NCI-H446 treated with DMSO at 0.1 percent for 48 hours (cell line): ENCODE measurements around the gene C14orf180.
"Not testable (repeated sequence)": the region's sequence is repeated elsewhere in the genome, so short reads cannot be mapped to it uniquely, and the experiment has no call there.

ENCODE experiments used
- DNase-seq: peaks from one replicate; lab custom pipeline; 2025; lab: John Stamatoyannopoulos, UW

The C14orf180 gene

DNA sequence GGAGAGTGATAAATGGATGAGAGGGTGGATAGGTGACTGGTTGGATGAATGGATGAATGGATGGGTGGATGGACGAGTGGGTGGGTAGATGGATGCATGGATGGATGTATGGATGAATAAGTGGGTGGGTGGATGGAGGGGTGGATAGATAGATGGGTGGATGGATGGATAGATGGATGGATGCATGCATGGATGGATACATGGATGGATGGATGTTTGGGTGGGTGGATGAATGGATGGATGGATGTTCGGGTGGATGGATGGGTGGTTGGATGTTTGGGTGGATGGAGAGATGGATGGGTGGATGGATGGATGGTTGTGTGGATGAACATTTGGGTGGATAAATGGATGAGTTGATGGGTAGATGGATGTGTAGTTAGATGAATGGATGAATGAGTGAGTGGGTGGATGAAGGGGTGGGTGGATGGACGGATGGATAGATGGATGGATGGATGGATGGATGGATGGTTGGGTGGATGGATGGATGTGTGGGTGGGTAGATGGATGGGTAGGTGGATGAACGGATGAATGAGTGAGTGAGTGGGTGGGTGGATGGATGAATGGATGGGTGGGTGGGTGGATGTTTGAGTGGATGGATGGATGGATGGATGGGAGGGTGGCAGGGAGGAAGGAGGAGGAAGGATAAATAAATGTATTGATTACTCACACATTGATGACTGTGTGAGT, 34.7 kb downstream of the C14orf180 start:
- no peak for DNase-seq

DNA sequence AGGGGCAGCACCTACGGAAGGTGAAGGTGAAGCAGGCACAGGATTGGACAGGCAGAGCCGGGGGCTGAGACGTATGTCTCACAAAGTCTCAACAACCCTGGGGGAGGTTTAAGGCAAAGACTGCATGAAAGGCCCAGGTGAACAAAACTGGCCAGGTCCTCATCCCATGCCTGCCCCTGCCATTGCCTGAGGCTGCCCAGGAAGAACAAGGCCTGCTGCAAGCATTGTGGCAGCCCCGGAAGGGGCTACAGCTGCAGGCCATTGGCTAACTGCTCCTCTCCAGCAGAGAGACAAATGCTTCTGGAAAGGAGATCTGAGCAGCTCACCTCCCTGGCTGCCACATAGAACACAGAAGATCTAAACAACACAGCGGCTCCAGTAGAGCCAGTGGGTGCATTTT, 45.4 kb downstream of the C14orf180 start:
- DNase-seq = no peak

DNA sequence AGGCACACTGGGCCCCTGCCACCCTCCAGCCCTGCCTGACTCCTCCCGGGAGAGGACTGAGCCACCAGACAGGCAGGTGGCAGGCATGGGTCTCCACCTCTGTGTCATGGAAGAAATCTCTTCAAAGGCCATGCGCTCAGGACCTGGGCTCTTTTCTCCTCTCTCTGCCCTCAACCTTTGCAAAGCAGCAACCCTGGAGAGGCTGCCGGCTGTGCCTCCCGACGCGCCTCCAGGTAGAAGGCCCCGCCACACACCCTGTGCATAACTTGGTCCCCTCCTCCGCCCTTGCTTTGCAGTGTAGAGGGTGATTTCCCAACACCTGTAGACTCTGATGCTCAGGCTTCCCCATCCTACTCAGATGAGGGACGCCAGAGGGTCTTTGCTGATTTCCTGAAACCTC, 53.2 kb downstream of the C14orf180 start:
- no peak for DNase-seq

DNA sequence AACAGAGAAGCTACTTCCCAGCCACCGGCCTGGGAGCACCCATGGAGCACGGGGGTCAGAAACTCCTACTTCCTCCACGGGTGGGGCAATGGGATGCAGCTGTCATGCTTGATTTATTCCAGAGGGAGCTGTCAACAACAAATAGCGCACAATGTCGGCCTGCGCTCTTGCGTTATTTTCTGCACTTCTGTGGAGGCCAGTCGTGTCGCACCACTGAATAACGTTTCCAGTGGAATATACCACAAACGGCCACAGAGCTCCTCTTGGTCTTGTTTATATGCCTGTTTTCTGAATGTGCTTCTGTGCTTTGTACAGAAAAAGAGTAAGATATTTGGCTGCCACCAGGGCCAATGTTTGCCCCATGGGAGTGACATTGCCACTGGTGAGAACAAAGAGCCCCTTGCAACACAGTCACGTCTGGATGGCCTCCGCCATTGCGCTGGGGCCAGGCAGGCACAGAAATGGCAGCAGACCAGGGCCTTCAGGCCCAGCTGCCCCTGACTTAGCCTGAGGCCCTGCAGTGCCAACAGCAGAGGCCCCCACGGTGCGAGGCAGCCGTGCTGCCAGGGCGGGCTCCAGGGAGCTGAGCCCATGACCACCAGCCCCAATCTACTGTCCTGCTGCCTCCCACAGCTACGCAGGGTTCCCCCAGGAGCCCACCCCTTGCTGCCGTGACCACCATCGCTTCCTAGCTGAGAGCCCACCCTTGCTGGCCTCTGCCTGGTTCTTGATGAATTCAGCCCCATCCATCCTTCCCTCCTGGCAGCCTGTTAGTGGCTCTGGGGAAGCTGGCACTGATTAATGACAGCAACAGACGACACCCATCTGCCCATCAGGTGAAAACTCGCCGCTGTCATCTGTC, 53.9 kb downstream of the C14orf180 start:
- DNase-seq = peak; percentile 88

DNA sequence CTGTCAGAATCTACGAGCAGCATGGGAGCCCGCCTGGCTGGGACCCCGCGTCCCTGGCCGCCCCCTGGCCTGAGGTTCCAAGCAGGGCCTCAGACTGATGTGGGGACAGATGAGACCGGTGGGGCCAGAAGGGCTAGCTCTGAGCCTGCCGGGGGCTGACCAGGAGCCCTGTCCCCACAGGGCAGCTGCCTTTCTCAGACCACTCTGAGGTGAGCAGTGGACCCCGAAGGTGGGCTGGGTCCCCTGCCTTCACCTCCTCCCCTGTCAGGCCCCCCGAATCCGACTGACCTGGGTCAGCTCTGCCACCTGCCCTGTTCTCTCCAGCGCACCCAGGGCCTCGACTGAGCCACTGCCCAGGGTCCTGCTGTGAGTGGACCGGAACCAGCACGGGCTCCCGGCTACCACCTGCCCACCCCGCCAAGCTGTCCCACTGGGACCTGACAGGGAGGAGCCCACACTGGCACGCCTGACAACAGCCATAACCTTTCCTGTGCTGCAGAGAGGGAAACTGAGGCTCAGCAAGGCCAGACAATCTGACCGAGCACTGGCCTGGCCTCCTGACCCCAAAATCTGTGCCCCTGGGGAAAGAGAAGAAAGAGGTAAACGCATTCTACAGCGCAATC, 54.7 kb downstream of the C14orf180 start:
- no peak for DNase-seq

DNA sequence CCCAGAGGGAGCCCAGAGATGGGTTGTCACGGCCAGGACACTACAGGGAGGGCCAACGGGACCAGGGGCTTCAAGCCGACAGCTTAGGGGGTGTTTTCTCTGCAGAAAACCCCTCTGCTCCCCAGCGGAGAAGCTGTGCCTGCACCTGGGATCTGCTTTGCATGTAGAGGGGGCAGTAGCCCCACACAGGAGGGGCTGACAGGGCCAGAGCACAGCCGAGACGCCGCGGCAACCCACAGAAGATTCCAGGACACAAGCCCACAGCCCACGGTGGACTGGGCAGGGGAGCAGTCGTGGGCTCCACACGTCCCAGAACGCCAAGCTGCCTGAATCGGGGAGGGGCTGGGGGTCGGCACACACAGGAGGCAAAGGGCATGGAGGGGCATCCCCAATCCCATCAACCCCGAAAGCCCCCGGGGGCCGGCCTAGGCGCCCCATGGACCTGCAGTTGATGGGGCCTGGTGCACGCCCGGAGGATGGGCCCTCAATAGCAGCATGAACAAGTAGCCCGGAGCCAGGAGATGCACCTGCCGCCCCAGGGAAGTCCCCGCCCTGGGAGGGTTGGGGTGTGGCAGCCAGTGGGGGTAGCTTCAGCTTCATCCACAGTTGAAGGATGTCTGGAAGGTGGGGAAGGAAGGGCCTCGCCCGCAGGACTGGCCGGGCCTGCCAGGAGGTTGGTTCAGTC, 55.5 kb downstream of the C14orf180 start:
- no peak for DNase-seq

DNA sequence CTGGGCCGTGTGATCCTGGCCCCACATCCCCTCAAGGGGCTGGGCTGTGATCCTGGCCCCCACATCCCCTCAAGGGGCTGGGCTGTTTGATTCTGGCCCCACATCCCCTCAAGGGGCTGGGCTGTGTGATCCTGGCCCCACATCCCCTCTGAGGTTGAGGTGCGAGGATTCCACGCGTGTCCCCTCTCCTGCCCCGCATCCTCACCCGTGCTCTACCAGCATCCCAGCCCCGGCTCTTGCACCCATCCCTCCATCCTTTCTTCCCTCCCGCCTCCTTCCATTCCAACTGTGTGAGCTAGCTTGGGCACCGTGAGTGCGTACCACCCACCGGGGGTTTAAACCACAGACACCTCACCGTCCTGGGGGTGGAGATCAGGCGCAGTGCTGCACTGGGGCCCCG, 56.2 kb downstream of the C14orf180 start:
- no peak for DNase-seq

DNA sequence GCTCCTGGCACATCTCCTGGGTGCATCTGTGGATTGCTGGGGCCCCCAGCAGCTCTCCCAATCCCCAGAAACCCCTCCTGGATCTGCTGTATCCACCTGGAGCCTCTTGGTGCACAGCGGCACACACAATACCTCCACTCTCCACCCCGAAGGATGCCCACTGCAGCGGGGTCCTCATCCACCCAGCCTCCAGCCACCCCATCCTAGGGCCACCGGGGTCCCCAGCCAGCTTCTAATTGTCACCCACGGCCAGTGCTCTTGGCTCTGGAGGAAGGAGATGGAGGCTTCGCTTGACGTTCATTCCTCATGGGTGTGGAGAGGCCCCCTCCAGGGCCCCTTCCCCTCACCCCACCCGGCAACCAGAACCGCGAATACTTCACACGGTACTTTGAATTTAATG, 56.6 kb downstream of the C14orf180 start:
- DNase-seq = no peak

DNA sequence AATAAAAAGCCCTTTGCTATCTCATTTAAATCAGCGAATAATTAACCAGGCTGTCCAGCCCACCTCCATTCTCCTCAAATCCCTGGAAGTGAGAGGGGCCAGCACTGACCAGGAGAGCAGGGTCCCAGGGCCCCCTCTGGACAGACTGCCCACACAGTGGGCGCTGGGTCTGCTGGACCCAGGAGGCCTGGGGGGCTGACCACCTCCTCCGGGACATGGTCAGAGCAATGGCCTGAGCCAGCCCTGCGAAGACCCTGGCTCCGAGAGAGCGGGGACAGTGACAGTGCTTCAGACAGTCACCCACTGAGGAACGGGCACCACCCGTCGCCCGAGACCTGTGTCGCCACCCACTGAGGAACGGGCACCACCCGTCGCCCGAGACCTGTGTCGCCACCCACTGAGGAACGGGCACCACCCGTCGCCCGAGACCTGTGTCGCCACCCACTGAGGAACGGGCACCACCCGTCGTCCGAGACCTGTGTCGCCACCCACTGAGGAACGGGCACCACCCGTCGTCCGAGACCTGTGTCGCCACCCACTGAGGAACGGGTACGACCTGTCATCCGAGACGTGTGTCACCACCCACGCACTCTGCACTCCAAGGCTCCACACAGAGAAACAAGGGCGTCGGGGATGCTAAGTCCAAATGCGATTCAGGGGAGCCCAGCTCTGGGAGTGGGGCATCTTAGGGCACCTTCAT, 57.4 kb downstream of the C14orf180 start:
- not testable (repeated sequence) for DNase-seq

DNA sequence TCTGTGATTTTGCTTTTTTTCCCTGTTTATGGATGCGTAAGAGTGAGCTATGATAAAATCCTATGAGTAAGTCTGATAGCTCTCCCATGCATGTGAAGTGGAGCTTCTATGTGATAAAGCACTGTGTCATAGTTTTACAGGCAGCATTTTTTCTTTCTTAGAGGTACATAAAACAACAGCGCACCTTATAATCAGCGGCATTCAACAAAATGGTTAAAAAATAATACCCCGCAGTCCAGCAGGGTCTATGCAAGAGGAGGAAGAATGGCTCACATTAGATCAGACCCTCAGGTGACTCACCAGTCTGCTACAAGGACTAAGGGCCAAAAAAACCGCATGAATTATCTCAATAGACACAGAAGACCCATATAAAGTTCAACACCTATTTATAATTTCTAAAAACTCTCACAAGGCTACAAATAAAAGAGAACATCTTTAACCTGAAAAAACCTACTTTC, 58.0 kb downstream of the C14orf180 start:
- DNase-seq = no peak

DNA sequence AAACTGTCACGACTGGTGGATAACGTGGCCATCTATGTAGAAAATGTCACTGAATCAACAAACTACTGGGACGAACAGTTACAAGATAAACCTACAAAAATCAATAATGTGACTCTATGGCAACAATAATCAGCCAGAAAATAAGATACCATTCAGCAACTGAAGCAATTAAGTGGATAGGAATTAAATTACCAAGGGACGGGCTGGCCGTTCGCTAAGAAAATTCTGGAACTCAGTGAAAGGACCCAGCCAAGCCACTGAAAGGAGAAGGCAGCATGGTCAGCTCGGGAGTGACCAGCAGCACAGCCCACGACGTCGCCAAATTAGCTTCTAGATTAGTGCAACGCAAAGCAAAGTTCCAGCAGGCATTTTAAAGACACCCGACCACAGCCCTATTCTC, 58.6 kb downstream of the C14orf180 start:
- no peak for DNase-seq

DNA sequence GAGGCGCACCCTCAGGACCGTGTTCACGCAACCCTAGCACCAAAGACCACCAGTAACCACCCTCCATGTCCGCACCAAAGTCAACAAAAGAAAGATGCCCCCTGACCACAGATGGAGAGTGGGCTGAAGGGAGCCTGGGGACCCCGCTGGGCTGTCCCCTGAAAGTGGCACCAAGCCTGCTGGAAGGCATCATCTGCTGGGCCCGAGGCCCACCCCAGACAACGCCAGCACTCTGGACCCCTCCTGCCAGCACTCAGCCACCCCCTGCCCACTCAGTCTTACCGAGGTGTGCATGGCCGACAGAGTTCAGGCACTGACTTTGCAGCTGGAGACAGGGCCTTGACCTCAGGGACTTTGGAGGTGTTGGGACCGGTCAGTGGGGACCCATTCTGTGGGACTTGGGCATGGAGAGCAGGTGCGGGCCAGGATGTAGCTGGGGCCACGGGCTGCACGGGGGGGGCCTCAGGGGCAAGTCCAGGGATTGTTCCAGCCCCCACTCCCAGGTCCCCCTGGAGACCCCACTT, 59.4 kb downstream of the C14orf180 start:
- no peak for DNase-seq

DNA sequence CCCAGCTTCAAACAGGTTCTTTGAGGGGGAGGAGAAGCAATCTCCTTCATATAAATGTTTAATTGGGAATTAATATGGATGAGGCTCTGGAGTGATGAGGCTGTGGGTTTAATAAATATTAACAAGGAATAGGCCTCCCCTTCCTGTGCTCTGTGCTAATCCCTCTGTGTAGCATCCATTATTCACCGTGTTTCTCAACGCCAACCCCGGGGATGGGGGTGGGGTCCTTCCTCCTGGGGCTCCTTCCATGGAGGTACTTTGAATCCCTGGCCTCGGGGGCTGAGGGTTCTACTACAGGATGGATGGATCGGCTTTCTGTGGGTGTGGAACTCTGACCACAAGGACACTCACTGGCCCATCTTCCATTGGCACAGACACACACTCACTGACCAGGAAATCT, 59.9 kb downstream of the C14orf180 start:
- no peak for DNase-seq
